HG03196 (cell line): Measurements from ENCODE around the gene C14orf119.
A peak's percentile ranks its signal among the peaks of the same experiment; 100 is the strongest.

Experiments used
- ATAC-seq: cut with Tn5 transposase; IDR thresholded peaks from one replicate; pipeline ENCODE4 v1.9.1; 2021; ENCODE audit not compliant: unreplicated experiment

The C14orf119 gene

GRCh38 chr14:23086565-23086964 lies 8.7 kb upstream of the C14orf119 start:
- no peak for ATAC-seq

DNA sequence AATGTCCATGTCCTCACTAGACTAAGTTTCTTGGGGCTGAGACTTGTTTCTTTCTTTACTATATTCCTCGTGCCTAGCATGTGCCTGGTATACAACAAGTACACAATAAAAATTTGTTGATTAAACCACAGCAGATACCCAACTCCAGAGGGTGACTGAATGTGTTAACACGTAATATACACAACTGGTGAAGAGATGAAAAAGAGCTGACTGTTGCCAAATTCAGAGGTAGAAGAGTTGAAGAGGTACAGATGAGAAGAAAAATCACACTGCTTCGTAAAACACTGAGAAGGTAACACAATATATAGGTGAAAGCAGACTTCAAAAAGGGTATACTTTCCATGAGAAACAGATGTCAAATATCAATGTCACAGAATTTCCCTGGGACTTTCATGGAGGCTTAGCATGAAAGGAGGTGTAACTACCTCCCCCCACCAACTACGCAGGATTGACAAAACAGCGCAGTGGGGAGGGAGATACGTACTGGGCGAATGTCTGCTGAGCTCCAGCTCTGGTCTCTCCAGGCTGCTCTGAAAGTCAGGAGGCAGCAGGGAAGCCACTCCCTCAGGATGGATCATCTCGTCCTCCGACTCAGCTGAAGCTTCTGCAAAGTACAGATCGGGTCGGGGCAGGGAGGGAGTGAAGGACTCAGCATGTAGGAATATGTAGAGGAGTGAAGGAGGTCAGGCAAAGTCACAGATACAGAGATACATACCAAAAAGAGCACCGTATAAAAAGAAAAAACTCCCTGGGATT lies 5.6 kb upstream of the C14orf119 start:
- no peak for ATAC-seq

GRCh38 chr14:23090254-23090636 lies 5.1 kb upstream of the C14orf119 start:
- no peak for ATAC-seq

- no peak for ATAC-seq
These were observed 3.7 kb upstream of the C14orf119 start for GRCh38 chr14:23091294-23092225.

- ATAC-seq, result no peak
These were observed 2.2 kb upstream of the C14orf119 start for GRCh38 chr14:23093104-23093503.

GRCh38 chr14:23093526-23093925 lies 1.8 kb upstream of the C14orf119 start:
- ATAC-seq, result no peak

- ATAC-seq, result no peak
These were observed 1.2 kb upstream of the C14orf119 start for GRCh38 chr14:23093991-23094665.

DNA sequence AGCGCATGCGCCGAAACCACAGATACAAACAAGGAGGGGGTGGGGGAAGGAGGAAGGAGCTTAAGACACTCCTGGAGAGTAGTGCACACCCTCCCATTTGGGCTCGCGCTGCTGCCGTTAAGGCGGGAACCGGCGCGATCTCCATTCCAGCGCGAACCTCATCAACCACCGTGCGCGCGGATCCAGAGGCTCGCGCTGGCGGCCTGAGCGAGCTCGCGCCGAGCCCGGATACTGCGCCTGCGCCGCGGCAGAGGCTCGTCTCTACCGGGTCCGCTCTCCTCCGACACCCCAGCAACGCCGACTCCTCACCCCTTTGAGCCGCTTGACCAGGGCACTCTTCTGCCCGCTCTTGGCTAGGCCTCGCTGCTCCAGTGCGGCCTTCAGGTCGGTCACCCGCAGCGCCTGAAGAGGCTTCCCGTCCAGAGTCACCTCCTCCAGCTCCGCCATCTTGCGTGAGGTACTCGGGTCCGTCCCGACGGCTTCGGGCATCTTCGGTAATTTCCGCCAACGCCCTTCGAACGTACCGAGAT lies 574 bp upstream of the C14orf119 start, which contains the start of gene ACIN1:
ACIN1 (minus strand) TSS at position 471 of the 530 bp plus-strand sequence; CDS start at position 447, 24 bp downstream.
- ATAC-seq, result peak; percentile 40

GRCh38 chr14:23097786-23098185 lies 2.5 kb downstream of the C14orf119 start:
- no peak for ATAC-seq

DNA sequence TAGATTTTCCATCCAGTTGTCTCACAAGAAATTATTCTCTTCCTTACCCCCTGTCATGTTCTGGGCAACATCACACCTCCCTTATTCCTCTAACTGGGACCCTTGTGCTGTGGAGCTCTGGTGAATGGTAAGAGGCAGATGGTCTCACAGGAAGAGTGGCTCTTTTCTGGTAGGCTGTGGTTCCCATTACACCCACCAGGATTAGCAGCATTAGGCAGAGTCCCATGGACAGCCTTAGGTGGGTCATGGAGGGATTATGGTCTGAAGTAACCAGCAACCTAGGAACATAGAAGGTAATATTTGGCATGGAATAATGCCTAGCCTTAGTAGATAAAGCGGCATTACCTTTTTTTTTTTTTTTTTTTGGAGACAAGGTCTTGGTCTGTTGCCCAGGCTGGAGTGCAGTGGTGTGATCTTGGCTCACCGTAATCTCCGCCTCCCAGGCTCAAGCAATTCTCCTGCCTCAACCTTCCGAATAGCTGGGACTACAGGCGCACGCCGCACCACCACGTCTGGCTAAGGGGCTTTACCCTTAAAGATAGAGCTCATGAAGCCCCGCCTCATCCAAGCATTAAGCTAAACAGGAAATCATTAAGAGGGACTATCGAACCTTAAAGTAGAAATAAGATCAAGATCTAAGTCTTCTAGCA lies 4.0 kb downstream of the C14orf119 start:
- ATAC-seq, result no peak

- ATAC-seq, result no peak
These were observed 6.1 kb downstream of the C14orf119 start for GRCh38 chr14:23101213-23101970.

- no peak for ATAC-seq
These were observed 6.8 kb downstream of the C14orf119 start for GRCh38 chr14:23101986-23102625.

GRCh38 chr14:23102801-23103200 lies 7.5 kb downstream of the C14orf119 start:
- ATAC-seq, result no peak

GRCh38 chr14:23103581-23103980 lies 8.3 kb downstream of the C14orf119 start:
- no peak for ATAC-seq

DNA sequence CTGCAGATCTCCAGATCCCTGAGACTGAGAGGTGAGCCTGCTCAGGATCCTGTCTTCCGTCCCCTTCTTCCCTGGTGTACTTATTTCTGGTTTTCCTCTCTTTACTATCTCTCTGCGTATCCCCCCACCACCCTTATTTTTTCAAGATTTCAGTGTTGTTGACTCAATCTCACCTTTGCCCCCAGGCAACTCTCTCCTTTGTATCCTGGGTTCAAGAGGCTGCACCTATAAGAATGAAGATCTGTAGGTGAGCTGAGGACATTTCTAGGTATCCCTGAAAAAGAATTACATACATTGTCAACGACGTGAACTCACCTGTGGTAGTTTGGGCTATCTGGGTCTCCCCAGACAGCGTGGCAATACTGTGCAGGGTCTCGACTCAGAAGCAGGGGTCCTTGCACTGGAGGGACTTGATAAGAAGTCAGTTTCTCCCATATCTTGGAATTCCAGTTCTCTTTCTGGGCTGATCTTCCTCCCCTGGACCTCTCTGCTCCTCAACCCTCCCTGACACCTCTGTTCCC lies 8.8 kb downstream of the C14orf119 start:
- no peak for ATAC-seq

- no peak for ATAC-seq
These were observed 9.5 kb downstream of the C14orf119 start, which contains the start of gene CIROP for GRCh38 chr14:23104591-23105347. CIROP (minus strand) TSS chr14:23104989; CDS start chr14:23104920, 69 bp downstream.

DNA sequence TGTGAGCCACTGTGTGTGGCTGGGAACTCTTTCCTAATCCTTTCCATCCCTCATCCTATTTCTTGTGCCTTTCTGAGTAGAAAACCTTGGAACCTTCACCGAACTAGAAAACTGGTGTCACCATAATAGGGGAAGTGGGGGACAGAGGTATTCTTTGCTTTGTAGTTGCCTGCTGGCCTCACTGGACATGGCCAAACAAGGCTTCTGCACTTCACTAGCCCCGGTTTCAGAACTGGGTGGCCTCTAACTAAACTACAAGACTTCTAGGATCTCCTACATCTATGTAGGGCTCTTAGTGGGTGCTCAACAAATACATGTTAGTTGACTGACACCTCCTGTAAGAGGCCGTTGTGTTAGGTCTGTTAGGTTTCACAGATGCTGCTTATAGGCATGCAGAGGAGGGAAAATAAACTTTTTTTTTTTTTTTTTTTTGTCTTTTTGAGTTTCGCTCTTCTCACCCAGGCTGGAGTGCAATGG lies 10.1 kb downstream of the C14orf119 start:
- ATAC-seq, result no peak

DNA sequence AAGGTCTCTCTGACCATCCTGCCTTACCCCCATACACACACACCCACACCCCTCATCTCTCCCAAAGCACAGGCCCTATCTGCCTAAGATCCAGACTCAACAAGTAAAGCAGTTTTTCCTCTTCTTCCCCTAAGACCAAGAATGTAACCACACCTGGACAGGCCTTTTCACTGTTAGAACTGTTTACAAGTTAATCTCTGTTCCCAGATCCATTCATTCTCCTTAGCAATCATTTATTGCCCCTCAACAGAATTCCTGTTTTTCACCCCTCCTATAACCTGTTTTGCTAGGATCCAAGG lies 11.4 kb downstream of the C14orf119 start:
- ATAC-seq, result no peak
